ENCODE measurements around the gene LRRC56. TPM values are rescaled to one million over a fixed set of nuclear protein-coding genes. Genes with fewer than 3 reads are reported as not detected.

Gene LRRC56
- total RNA-seq, 4 donors from 2014 or later = 1.7 to 2.4 (median 2.1) TPM

GRCh38 chr11:578276-579035 is 41.1 kb downstream of the LRRC56 start:
- H3K4me3 ChIP-seq = peak overlapping the region; percentile 95
- H3K36me3 ChIP-seq = peaks cover 20% of the 10 kb centered on the region
- no peak overlapping the region for H3K27ac ChIP-seq
- no peaks in the 10 kb centered on the region for H3K9me3 ChIP-seq
- DNase-seq (ENCODE audit: low spot score in 2 of 2) = no peak
- no peak for TF ChIP-seq POLR2A (IDR thresholded peaks at IDR 0.05)
- TF ChIP-seq POLR2AphosphoS5 (IDR thresholded peaks at IDR 0.05) = no peak
- TF ChIP-seq EP300 (IDR thresholded peaks at IDR 0.05) = no peak
- no peak for TF ChIP-seq CTCF (IDR thresholded peaks at IDR 0.05)
- no peaks in the 10 kb centered on the region for H3K27me3 ChIP-seq
- 65% methylated on average over 14 of the region's 21 CpGs for WGBS
- H3K4me1 ChIP-seq = peaks cover 56% of the 10 kb centered on the region

DNA sequence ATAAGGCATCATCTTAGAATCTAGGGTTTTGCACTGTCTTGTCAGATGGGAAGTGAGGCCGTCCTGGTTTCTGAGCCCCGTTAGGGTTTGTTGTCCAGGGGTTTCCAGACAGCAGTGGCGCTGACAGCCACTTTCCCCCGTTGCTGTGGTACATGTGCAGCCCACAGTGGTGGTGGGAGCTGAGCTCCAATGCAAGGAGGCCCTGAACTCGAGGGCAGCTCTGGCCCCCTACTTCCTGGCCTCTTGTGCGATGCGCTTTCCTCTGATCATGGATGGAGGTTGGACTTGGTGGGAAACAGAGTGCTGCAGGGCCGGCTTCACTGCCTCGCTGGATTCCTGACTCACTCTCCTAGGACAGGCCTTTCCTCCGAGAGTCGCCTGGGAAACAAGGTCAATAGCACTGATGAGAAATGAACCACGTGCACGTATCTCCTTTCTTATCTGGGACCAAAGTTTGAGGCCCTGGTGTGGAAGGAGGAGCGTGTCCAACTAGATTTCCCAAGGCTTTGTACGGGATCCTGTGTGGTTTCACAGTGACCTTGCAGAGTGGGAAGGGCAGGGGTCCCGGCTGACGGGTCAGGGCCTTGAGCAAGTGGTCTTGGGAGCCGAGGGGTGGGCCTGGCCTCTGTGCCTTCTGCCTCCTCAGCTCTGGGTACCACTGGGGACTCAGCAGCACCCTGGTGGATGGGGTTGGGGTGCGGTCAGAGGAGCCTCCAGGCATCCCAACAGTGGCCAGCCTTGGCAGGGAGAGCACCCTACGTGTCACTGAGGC is 42.7 kb downstream of the LRRC56 start:
- WGBS = 84% methylated on average over 17 of the region's 20 CpGs

GRCh38 chr11:581342-581741 is 44.0 kb downstream of the LRRC56 start:
- H3K27ac ChIP-seq = no peak overlapping the region
- H3K36me3 ChIP-seq = peaks cover 41% of the 10 kb centered on the region
- no peaks in the 10 kb centered on the region for H3K27me3 ChIP-seq
- DNase-seq (ENCODE audit: low spot score in 2 of 2) = no peak
- H3K4me3 ChIP-seq = no peak overlapping the region
- WGBS = 79% methylated on average over 8 of the region's 14 CpGs
- TF ChIP-seq POLR2A (IDR thresholded peaks at IDR 0.05) (no peak), CTCF (IDR thresholded peaks at IDR 0.05) (no peak), POLR2AphosphoS5 (IDR thresholded peaks at IDR 0.05) (no peak), EP300 (IDR thresholded peaks at IDR 0.05) (no peak)
- no peaks in the 10 kb centered on the region for H3K9me3 ChIP-seq
- peaks cover 37% of the 10 kb centered on the region for H3K4me1 ChIP-seq

More for the DNA sequence above, 42.7 kb downstream of the LRRC56 start:
- Histone ChIP-seq H3K4me1 (peaks cover 43% of the 10 kb centered on the region), H3K27me3 (no peaks in the 10 kb centered on the region), H3K36me3 (peaks cover 34% of the 10 kb centered on the region), H3K4me3 (no peak overlapping the region), H3K9me3 (no peaks in the 10 kb centered on the region), H3K27ac (no peak overlapping the region)
- no peak for TF ChIP-seq CTCF (IDR thresholded peaks at IDR 0.05)
- TF ChIP-seq POLR2AphosphoS5 (IDR thresholded peaks at IDR 0.05) = no peak
- DNase-seq (ENCODE audit: low spot score in 2 of 2) = no peak

GRCh38 chr11:581752-582151 is 44.4 kb downstream of the LRRC56 start:
- 76% methylated on average over 17 of the region's 17 CpGs for WGBS
- Histone ChIP-seq H3K36me3 (peaks cover 45% of the 10 kb centered on the region), H3K4me3 (no peak overlapping the region), H3K4me1 (peaks cover 37% of the 10 kb centered on the region), H3K27ac (no peak overlapping the region), H3K27me3 (no peaks in the 10 kb centered on the region), H3K9me3 (no peaks in the 10 kb centered on the region)
- TF ChIP-seq POLR2A (IDR thresholded peaks at IDR 0.05) (no peak), EP300 (IDR thresholded peaks at IDR 0.05) (no peak), CTCF (IDR thresholded peaks at IDR 0.05) (no peak), POLR2AphosphoS5 (IDR thresholded peaks at IDR 0.05) (no peak)
- no peak for DNase-seq (ENCODE audit: low spot score in 2 of 2)

DNA sequence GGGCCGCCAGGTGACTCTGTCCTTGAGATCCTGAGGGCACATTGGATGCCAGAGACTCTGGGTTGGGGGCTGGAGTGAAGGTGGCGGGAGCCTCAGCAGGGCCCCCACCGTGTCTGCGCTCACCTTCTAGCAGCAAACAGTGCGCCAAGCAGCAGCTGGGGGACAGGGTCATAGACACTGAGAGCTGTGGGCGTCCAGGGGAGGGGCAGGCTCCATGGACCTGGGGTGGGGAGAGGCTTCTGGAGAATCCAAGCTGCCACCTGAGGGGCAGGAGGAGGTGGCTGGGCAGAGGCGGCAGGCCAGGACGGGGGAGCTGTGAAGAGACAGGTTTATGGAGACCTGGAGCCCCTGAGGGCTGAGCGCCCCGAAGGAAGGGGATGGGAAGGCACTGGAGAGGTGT is 47.0 kb downstream of the LRRC56 start:
- Histone ChIP-seq H3K27me3 (no peaks in the 10 kb centered on the region), H3K4me3 (no peak overlapping the region), H3K4me1 (peaks cover 14% of the 10 kb centered on the region), H3K36me3 (peaks cover 70% of the 10 kb centered on the region), H3K27ac (no peak overlapping the region), H3K9me3 (no peaks in the 10 kb centered on the region)
- DNase-seq (ENCODE audit: low spot score in 2 of 2) = no peak
- WGBS = 99% methylated on average over 5 of the region's 10 CpGs
- TF ChIP-seq EP300 (IDR thresholded peaks at IDR 0.05) (no peak), POLR2A (IDR thresholded peaks at IDR 0.05) (no peak)

Measured in suprapubic skin (tissue), 4 donors.